Progenitor cell of endocrine pancreas (in vitro differentiated cells): ENCODE data around the gene CCDC88C. TPM values are rescaled to one million over a fixed set of nuclear protein-coding genes. Genes with fewer than 3 reads are reported as not detected.

Source experiments
- DNase-seq: peaks from one replicate; pipeline ENCODE4 v3.0.0; 2021; ENCODE audit warnings: low spot score; ENCODE audit not compliant: unreplicated experiment
- H3K27ac Mint-ChIP-seq: 2 replicates; pipeline ENCODE4 v1.8.0; 2021; ENCODE audit warnings: mild to moderate bottlenecking, moderate library complexity, mixed read lengths
- H3K27me3 Mint-ChIP-seq: 2 replicates; pipeline ENCODE4 v1.8.0; 2021; ENCODE audit warnings: mixed read lengths
- H3K36me3 Mint-ChIP-seq: 2 replicates; pipeline ENCODE4 v1.8.0; 2022; ENCODE audit warnings: mixed read lengths; ENCODE audit not compliant: insufficient read depth
- H3K4me1 Mint-ChIP-seq: 2 replicates; pipeline ENCODE4 v1.8.0; 2021; ENCODE audit warnings: low read depth, mixed read lengths
- H3K4me3 Mint-ChIP-seq: 2 replicates; pipeline ENCODE4 v1.8.0; 2021; ENCODE audit warnings: low read depth, mild to moderate bottlenecking, moderate library complexity, mixed read lengths
- H3K9me3 Mint-ChIP-seq: 2 replicates; pipeline ENCODE4 v1.8.0; 2021; ENCODE audit warnings: low read depth, mixed read lengths
- CTCF ChIP-seq: fragments of 200-600 bp; sonication (generic); IDR thresholded peaks from one replicate; pipeline ENCODE4 v1.5.0; 2021; ENCODE audit warnings: antibody characterized with exemption, mild to moderate bottlenecking; ENCODE audit not compliant: unreplicated experiment
- total RNA-seq: library from RNA; stranded (reverse); gene quantifications from 2 replicates; pipeline ENCODE4 v1.2.1, GENCODE V29; 2021

The CCDC88C gene
- total RNA-seq, 1 donor from 2014 or later = 78.1 TPM

- Mint-ChIP-seq H3K27me3 (peaks cover 48% of the 10 kb centered on the region), H3K27ac (peak overlapping the region; percentile 77), H3K9me3 (no peaks in the 10 kb centered on the region), H3K36me3 (no peaks in the 10 kb centered on the region), H3K4me1 (peaks cover 10% of the 10 kb centered on the region), H3K4me3 (peak overlapping the region; percentile 75)
- no peak for TF ChIP-seq CTCF
- DNase-seq = no peak
Measured at GRCh38 chr14:91253795-91254323, 163.8 kb downstream of the CCDC88C start.

- H3K27me3 Mint-ChIP-seq = peaks cover 41% of the 10 kb centered on the region
Measured at GRCh38 chr14:91252871-91253794, 164.5 kb downstream of the CCDC88C start.

GRCh38 chr14:91250912-91251311 lies 166.7 kb downstream of the CCDC88C start:
- Mint-ChIP-seq H3K4me1 (peaks cover 10% of the 10 kb centered on the region), H3K27ac (no peak overlapping the region), H3K4me3 (no peak overlapping the region), H3K9me3 (no peaks in the 10 kb centered on the region), H3K36me3 (no peaks in the 10 kb centered on the region), H3K27me3 (peaks cover 22% of the 10 kb centered on the region)
- no peak for DNase-seq
- no peak for TF ChIP-seq CTCF

More at GRCh38 chr14:91252871-91253794, 164.5 kb downstream of the CCDC88C start:
- peak; percentile 57 for TF ChIP-seq CTCF
- Mint-ChIP-seq H3K9me3 (no peaks in the 10 kb centered on the region), H3K4me1 (peaks cover 10% of the 10 kb centered on the region), H3K27ac (no peak overlapping the region), H3K36me3 (no peaks in the 10 kb centered on the region), H3K4me3 (peak overlapping the region; percentile 78)
- DNase-seq = no peak

DNA sequence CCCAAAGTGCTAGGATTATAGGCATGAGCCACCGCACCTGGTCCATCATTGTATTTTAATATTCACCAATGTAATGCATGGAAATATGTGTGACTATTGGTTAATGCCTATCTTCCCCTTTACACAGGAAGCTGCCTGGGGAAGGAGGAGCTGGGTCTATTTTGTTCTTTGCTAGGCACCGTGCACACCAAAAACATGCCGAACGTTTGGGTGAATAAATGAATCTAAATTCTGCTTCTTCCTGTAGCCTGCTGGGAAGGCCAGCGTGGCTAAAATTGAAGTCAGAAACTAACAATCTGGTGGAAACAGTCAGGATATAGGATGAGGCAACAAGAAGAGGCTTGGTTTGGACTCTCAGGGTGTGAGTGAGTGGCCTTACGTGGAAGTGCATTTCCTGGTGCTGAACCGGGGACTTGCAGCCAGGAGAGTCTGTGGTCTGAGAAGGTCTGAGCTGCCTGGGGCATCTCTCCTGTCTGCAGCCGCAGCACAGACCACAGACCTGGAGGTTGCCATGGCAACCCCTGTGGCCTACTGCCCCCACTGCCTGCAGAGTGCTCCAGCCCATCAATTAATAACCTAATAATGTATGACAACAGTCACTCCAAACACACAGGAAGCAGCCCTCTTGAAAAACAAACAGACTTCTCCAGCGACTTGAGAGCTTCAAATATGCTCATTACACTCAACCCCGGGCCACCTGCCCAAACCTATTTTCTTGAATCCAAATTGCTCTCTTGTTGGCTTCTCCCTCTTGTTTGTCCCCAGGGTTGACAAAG lies 167.6 kb downstream of the CCDC88C start:
- H3K9me3 Mint-ChIP-seq = no peaks in the 10 kb centered on the region
- H3K4me3 Mint-ChIP-seq = peak overlapping the region; percentile 19
- H3K27ac Mint-ChIP-seq = no peak overlapping the region
- DNase-seq = no peak
- no peak for TF ChIP-seq CTCF
- H3K4me1 Mint-ChIP-seq = peaks cover 10% of the 10 kb centered on the region
- H3K27me3 Mint-ChIP-seq = peaks cover 18% of the 10 kb centered on the region
- no peaks in the 10 kb centered on the region for H3K36me3 Mint-ChIP-seq
